HCT116 (cell line): Measurements from ENCODE around the gene EEFSEC.

Experiments used
- CTCF ChIP-seq, 3 experiments: fragments of 200-600 bp in 1 of 3; sonication (generic) in 1 of 3; IDR thresholded peaks in 2 of 3; conservative IDR thresholded peaks in 1 of 3; 2 replicates each; pipeline ENCODE4 v1.5.1; 2012 to 2017; ENCODE audit warnings: low read depth in 2 of 3, low read length in 2 of 3, antibody characterized with exemption in 1 of 3, borderline replicate concordance in 1 of 3, control low read depth in 1 of 3, mild to moderate bottlenecking in 1 of 3, mixed read lengths in 1 of 3, mixed run types in 1 of 3, moderate library complexity in 1 of 3; ENCODE audit not compliant: insufficient read depth in 1 of 3
- EZH2phosphoT487 ChIP-seq: fragments of 200-600 bp; IDR thresholded peaks from 2 replicates; pipeline ENCODE4 v1.6.1; 2018; ENCODE audit warnings: antibody characterized with exemption, borderline replicate concordance
- JUND ChIP-seq: IDR thresholded peaks from 2 replicates; pipeline ENCODE4 v1.6.1; 2012
- POLR2A ChIP-seq: IDR thresholded peaks from 2 replicates; pipeline ENCODE4 v1.7.0; 2011; ENCODE audit warnings: borderline replicate concordance; ENCODE audit not compliant: insufficient read depth, insufficient read length; ENCODE audit errors: extremely low read depth
- POLR2AphosphoS5 ChIP-seq: IDR thresholded peaks from 2 replicates; pipeline ENCODE4 v1.6.1; 2011; ENCODE audit warnings: mild to moderate bottlenecking, low read depth, low read length, moderate library complexity
- REST ChIP-seq: IDR thresholded peaks from 2 replicates; pipeline ENCODE4 v1.6.1; 2012; ENCODE audit warnings: low read depth

- no peak for TF ChIP-seq CTCF (IDR thresholded peaks at IDR 0.05 in 2 of 3, conservative IDR thresholded peaks at IDR 0.05 in 1 of 3; ENCODE audit: borderline replicate concordance in 1 of 3, insufficient read depth in 1 of 3, low read depth in 2 of 3, low read length in 2 of 3)
- no peak for TF ChIP-seq REST
- no peak for TF ChIP-seq POLR2A
- TF ChIP-seq JUND: no peak
- no peak for TF ChIP-seq EZH2phosphoT487
- no peak for TF ChIP-seq POLR2AphosphoS5
Measured at GRCh38 chr3:128218548-128219257, 65.4 kb downstream of the EEFSEC start.
